ENCODE results near the gene ADAMTS12. TPM values are rescaled to one million over a fixed set of nuclear protein-coding genes. Genes with fewer than 3 reads are reported as not detected.

Gene ADAMTS12
- polyA plus RNA-seq, 1 donor (not counting 4 experiments of a cell fraction or from before 2014, with no cell fraction given): 0.49 TPM

DNA sequence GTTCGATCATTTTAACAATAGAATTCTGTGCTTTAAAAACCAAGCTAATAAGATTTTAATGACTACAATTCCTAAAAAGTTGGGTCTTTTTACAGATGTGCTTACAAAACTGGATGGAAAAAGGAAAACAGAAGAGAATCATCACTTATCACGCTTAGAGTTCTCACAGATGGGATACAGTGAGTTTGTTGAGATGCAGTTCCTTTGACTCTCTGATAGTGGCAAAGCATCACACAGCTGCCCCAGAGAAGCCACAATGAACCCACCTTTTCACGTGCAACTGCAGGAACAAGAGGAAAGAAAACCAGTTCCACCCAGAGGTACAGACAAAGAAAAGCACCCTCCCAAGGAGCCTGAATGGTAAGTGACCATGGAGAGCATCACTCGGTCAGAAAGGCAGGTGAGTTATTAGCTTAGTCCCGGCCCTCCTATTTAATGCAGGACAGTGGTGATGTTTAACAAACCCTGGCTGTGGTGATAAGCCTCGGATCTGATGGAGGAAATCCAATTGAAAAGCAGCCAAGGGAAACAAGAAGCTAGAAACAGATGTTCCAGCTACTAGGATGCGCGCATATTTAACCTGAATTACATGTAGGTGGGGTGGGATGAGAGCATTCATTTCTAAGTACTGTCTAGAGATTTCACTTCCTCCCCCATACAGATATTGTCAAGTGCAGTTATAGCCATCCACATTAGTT lies 283.3 kb downstream of the ADAMTS12 start:
- Histone ChIP-seq H3K4me2 (ENCODE audit: control insufficient read depth, extremely low read depth, insufficient read depth, low read depth, low read length) (no peak overlapping the region), H3K36me3 (ENCODE audit: control insufficient read depth in 2 of 2, extremely low read depth in 1 of 2, insufficient read depth in 2 of 2, low read length in 2 of 2) (no peaks in the 10 kb centered on the region), H3K9me3 (ENCODE audit: control insufficient read depth, low read depth, low read length) (no peaks in the 10 kb centered on the region), H3K9ac (ENCODE audit: control insufficient read depth, extremely low read depth, insufficient read depth, low read length) (no peak overlapping the region), H3K4me3 (ENCODE audit: control insufficient read depth in 2 of 3, extremely low read depth in 1 of 3, insufficient read depth in 2 of 3, low read depth in 1 of 3, low read length in 3 of 3) (no peak overlapping the region), H3K4me1 (ENCODE audit: control insufficient read depth, extremely low read depth, insufficient read depth, low read length) (no peaks in the 10 kb centered on the region), H3K27me3 (ENCODE audit: control insufficient read depth, extremely low read depth, insufficient read depth, low read length) (no peaks in the 10 kb centered on the region), H3K79me2 (ENCODE audit: control insufficient read depth, insufficient read depth, low read length) (no peaks in the 10 kb centered on the region), H2AFZ (ENCODE audit: control insufficient read depth, low read length) (no peak overlapping the region), H3K9me1 (ENCODE audit: control insufficient read depth, extremely low read depth, insufficient read depth, low read length) (no peaks in the 10 kb centered on the region), H4K20me1 (ENCODE audit: control insufficient read depth, extremely low read depth, insufficient read depth, low read length) (no peaks in the 10 kb centered on the region), H3K27ac (ENCODE audit: control insufficient read depth, insufficient read depth, low read length) (no peak overlapping the region)
- TF ChIP-seq EZH2 (IDR thresholded peaks at IDR 0.05; ENCODE audit: low read length): no peak
- TF ChIP-seq, protein P1, sequence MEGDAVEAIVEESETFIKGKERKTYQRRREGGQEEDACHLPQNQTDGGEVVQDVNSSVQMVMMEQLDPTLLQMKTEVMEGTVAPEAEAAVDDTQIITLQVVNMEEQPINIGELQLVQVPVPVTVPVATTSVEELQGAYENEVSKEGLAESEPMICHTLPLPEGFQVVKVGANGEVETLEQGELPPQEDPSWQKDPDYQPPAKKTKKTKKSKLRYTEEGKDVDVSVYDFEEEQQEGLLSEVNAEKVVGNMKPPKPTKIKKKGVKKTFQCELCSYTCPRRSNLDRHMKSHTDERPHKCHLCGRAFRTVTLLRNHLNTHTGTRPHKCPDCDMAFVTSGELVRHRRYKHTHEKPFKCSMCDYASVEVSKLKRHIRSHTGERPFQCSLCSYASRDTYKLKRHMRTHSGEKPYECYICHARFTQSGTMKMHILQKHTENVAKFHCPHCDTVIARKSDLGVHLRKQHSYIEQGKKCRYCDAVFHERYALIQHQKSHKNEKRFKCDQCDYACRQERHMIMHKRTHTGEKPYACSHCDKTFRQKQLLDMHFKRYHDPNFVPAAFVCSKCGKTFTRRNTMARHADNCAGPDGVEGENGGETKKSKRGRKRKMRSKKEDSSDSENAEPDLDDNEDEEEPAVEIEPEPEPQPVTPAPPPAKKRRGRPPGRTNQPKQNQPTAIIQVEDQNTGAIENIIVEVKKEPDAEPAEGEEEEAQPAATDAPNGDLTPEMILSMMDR (optimal IDR thresholded peaks at IDR 0.05 in 1 of 3, IDR thresholded peaks at IDR 0.05 in 1 of 3, conservative IDR thresholded peaks at IDR 0.05 in 1 of 3; ENCODE audit: extremely low read depth in 1 of 3, insufficient read depth in 2 of 3, low read length in 3 of 3): no peak
- FAIRE-seq: no peak
- no peak for DNase-seq (ENCODE audit: low read depth, low spot score)
- dilution Hi-C loops (cut with MboI; ENCODE audit: extremely low pct_ligation_motif_present, low sequenced_read_pairs): no loop called here

DNA sequence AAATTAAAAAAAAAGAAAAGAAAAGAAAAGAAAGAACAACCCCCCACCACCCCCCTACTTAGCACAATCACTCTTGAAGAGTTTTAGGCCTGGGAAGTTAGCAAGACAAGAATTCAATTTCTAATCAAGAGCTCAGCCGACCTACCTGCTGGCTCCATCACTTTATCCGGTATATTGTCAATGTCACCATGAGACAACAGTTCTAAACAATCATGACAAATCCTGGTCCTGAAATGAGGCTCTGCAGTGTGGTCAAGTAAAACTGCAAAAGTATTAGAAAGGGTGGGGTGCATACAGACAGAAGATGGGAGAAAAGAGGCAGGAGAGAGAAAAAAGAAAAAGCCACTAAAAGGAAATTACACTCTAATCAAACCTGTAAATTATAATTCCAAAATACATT lies 287.3 kb downstream of the ADAMTS12 start:
- no peaks in the 10 kb centered on the region for H3K36me3 ChIP-seq (ENCODE audit: control insufficient read depth in 2 of 2, extremely low read depth in 1 of 2, insufficient read depth in 2 of 2, low read length in 2 of 2)
- no peaks in the 10 kb centered on the region for H3K9me1 ChIP-seq (ENCODE audit: control insufficient read depth, extremely low read depth, insufficient read depth, low read length)
- H3K27ac ChIP-seq (ENCODE audit: control insufficient read depth, insufficient read depth, low read length): no peak overlapping the region
- no peak overlapping the region for H3K9ac ChIP-seq (ENCODE audit: control insufficient read depth, extremely low read depth, insufficient read depth, low read length)
- no peak overlapping the region for H2AFZ ChIP-seq (ENCODE audit: control insufficient read depth, low read length)
- H3K4me3 ChIP-seq (ENCODE audit: control insufficient read depth in 2 of 3, extremely low read depth in 1 of 3, insufficient read depth in 2 of 3, low read depth in 1 of 3, low read length in 3 of 3): no peak overlapping the region
- dilution Hi-C loops (cut with MboI; ENCODE audit: extremely low pct_ligation_motif_present, low sequenced_read_pairs): no loop called here
- H3K79me2 ChIP-seq (ENCODE audit: control insufficient read depth, insufficient read depth, low read length): no peaks in the 10 kb centered on the region
- no peaks in the 10 kb centered on the region for H3K9me3 ChIP-seq (ENCODE audit: control insufficient read depth, low read depth, low read length)
- no peaks in the 10 kb centered on the region for H4K20me1 ChIP-seq (ENCODE audit: control insufficient read depth, extremely low read depth, insufficient read depth, low read length)
- H3K27me3 ChIP-seq (ENCODE audit: control insufficient read depth, extremely low read depth, insufficient read depth, low read length): no peaks in the 10 kb centered on the region
- TF ChIP-seq EZH2 (IDR thresholded peaks at IDR 0.05; ENCODE audit: low read length): no peak
- TF ChIP-seq, protein P1 (optimal IDR thresholded peaks at IDR 0.05 in 1 of 3, IDR thresholded peaks at IDR 0.05 in 1 of 3, conservative IDR thresholded peaks at IDR 0.05 in 1 of 3; ENCODE audit: extremely low read depth in 1 of 3, insufficient read depth in 2 of 3, low read length in 3 of 3): no peak
- no peak overlapping the region for H3K4me2 ChIP-seq (ENCODE audit: control insufficient read depth, extremely low read depth, insufficient read depth, low read depth, low read length)
- no peak for FAIRE-seq
- no peaks in the 10 kb centered on the region for H3K4me1 ChIP-seq (ENCODE audit: control insufficient read depth, extremely low read depth, insufficient read depth, low read length)
- no peak for DNase-seq (ENCODE audit: low read depth, low spot score)
